HG03097 (cell line): ENCODE data around the gene MC2R.

Source experiments
- ATAC-seq: cut with Tn5 transposase; IDR thresholded peaks from one replicate; pipeline ENCODE4 v1.9.1; 2021; ENCODE audit not compliant: unreplicated experiment, low FRiP score

MC2R gene

DNA sequence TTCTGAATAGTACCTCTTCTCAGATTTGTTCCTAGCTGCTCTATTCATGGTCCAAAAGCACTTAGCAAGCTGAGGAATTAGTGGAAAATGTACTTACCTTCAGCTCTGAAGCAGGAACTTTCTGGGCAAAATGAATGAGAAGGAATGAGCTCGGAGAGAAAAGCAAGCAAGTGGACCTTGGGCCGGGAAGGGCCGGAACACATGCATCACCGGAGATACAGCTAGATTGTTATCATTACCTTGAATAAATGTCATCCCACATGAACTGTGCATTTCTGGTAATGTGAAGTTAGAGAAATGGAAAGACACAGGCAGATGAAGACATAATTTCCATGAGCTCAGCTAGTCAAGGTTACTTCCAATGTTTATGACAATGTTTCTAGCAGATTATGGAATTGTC, at the start of gene MC2R:
Gene MC2R, minus strand, starts transcription at position 146 of the 400 bp plus-strand sequence. CDS start 30,018 bp downstream, outside the sequence.
- ATAC-seq: no peak

DNA sequence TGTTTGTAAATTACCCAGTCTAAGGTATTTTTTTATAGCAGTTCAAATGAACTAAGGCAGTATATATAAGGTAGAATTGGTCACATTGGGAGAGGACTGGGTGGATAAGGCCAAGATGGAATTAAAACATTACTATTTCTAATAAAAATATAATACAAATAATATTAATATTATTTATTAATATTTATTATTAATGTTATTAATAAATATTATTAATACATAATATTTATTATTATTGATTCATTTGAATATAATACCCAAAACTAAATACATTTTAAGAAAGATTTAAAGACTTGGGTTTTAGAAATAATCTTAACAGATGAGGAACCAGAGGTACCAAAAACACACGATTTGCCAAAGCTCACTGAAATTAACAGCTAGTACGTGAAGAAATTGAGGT, 30.5 kb upstream of the MC2R start:
- ATAC-seq: no peak

DNA sequence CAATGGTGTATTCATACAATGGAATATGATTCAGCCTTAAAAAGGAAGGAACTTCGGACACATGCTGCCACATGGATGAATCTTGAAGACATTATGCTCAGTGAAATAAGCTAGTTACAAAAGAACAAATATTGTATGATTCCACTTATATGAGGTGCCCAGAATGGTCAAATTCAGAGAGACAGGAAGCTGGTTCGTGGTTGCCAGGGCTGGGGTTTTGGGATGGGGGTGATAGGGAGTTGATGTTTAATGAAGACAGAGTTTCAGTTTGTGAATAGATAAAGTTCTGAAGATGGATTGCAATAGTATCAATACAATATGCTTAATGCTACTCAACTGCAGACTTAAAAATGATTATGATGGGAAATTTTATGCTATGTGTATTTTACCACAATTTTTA, 28.0 kb upstream of the MC2R start:
- ATAC-seq: no peak

DNA sequence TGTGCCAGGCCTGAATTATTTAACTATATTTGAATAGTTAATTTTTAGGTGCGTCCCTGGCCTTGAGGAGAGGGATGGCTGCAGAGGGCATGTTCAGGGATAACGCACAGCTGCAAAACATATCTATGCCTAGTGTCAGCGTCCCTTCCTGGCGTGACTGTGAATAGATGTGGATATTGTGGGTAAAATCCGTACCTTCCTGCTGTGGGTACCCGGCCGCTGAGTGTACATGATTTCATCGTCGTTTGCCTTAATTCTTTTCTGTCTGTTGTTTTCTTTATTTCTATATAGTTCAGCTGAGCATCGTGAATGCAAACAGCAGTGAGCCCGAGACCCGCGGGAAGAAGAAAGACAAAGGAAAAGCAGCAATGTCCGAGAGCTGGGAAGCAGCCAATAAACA, 25.0 kb upstream of the MC2R start:
- ATAC-seq: no peak

DNA sequence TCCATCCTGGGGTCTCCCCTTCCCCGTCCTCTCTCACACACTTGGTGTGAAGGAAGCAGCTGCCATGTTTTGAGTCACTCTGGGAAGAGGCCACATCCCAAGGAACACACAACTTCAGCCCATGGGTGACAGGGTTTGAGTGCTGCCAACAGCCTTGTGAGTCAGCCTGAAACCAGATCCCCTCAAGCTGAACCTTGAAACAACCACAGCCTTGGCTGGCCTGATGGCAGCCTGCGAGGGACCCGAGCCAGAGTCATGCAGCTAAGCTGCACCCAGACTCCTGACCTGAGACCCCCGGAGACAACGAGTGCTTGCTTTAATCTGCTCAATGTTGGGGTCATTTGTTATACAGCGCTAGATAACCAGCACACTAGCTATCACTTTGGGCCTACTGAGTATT, 19.3 kb upstream of the MC2R start:
- ATAC-seq: no peak

DNA sequence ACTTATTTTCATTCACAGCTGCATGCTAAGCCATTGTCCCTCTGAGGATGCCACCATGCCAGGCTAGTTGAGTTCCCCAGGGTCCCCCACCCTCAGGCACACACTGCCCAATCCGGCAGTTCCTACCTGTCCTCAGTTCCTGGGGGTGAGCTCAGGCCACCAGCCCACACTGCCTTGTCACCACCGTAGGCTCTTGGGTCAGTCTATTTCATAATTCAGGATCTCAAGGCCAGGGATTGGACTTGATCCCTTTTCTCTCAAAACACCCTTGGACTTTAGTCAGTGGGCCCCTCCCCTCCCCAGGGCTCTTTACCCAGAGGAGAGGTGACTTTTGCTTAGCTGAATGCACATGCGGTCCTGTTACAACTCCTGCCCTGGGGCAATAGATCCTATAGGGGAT, 18.7 kb upstream of the MC2R start:
- ATAC-seq: no peak

DNA sequence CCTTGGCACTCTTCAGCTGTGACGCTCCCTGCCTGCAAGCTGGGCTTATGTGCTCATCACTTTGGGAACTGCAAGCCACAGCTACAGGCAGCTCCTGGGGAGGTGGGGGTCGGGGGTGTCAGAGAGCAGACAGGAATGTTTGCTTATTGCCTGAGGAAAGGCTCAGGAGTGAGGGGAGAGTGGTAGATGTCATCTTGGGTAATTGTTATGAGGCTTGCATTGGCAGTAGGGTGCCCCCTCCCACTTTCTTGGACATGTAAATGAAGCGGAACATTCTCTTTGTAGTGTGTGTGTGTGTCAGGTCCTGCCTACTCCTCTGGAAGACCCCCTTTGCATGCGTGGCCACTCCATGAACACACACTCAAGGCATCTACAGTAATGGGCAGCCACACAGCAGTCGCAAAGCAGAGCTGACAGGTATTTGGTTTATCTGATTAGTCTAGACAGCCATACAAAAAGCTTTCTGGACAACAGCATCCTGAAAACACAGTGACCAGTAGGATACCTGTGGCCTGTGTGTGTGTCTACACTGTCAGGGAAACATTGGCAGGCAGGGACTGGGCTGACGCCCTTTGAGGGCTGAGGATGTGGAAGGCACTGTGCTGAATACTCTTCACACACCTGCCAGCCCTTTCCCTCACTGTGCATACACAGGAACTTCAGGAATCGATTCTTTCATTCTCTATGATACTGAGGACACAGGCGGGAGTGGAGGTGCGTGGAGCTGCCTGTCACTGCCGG, 17.1 kb upstream of the MC2R start:
- no peak for ATAC-seq

DNA sequence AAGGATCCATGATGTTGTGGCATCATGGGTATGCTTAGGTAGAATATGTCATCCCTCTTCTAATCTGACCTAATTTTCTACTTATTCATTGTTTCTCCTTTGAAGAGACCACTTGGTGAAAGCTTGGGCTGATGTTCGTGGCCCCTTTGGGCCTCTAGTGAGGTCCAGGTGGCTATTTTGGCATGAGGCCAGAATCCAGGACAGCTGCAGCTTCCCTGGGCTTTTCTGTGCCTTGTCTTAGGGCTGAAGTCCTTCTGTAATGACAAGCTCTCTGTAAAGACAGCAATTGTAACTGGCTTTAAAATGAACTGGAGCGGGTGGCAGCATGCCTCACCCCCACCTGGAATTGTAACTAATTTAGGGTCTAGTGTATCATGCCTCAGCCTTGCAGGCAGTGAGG, 15.6 kb upstream of the MC2R start:
- ATAC-seq: no peak

DNA sequence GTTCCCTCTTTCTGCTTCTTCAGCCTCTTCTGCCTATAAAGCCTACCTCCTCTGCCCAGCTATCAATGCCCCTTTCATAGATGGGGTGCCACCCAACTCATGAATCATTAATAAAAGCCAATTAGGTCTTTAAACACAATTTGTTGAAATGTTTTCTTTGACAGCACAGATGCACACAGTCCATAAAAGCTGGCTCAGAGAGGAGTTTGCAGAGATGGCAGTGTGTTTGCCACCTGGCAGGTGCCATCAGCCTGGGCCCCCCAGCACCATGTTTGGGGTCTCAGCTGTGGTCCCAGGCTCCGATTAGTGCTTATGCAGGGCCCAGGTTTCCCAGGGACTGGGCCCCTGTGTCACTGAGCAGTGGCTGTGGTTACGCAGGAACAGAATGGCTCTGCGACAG, 7.9 kb upstream of the MC2R start:
- ATAC-seq: no peak

DNA sequence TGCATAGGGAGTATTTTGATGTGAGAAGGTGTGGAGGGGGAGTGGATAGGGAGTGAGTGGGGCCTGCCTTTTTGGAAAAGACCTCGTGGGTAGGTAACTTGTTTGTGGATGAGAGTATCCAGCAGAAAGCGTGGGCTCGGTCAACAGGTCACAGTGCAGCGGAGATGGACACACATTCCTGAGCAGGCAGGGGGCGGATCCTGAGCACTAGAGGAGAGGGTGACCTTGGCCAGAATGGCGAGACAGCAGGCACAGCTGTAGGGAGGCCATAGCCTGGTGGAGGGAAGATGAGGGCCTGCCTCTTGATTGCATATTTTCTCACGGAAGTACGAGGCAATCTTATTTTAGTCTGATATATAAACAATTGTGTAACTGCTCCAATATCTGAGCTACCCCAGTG, 3.6 kb upstream of the MC2R start:
- ATAC-seq: no peak

DNA sequence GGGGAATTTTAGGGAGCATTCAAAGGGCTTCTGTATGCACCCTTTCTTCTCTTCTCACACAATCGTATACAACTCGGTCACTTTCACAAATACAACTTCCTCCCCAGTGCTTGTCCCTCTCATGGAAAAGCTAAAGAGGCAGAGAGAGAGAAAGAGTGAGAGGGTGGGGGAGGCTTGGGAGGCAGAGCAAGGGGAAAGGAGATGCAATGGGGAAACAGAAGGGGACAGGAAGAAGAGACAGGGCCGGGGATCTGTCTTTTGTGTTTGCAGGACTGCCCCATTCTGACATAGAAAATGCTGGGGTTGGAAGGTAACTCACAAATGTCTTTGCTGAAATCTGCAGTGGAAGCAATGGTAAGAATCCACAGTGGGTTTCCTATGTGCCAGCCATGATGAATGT, 2.1 kb upstream of the MC2R start:
- ATAC-seq: no peak

DNA sequence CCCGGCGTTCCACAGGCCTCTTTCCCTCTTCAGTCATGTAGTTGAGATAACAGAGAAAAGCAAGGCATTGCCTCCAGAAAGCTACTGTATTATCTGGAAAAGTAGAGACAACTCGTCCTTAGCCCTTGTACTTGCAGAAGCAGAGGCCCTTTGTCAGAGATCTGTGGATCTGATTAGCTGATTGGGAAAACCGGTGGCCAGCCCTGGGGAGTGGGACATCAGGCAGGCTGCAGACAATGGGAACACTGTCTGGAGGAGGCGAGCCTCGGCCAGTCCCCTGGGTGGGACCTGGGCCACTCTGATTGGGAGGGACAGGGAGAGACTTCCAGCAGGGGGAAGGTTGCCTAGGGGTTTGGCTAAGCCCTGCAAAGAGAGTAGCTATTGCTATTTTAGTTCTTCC, 1.2 kb upstream of the MC2R start:
- no peak for ATAC-seq

DNA sequence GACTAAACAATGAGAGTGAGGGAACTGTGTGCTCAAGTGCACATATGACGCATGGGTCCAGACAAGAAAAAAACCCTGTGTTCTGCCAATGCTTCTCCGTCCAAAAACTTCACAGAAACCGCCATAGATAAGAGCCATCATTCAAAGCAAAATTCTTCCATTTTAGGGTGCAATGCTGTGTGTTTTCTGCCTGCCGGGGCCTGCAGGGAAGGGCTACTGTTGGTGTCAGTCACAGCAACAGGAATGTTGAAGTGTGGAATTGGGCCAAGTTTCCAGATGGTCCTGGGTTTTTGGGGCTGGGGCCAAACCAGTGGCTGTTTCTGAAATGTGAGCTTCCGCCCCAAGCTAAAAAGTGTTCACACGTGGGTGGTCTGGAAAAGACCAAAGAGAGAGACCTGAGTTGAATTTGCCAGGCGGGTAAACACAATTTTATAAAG, 677 bp upstream of the MC2R start:
- ATAC-seq: no peak

DNA sequence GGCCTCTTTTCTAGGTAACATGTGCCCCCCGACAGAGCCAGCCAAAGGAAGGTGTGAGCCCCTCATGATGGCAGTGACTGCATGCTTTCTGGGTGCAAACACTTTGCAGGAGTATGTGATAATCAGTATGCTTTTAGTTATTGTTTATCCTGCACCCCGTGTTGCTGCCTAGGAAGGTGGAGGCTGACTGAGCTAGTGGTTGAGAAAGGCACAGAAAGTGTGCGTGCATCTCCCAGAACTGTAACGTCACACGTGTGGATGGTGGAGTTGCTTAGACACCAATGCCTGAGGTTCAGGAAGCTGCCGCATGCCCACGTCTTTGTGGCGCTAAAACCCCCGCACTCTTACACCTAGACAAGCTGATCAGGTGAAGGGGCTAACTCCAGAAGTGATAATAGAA, 580 bp downstream of the MC2R start:
- ATAC-seq: no peak

DNA sequence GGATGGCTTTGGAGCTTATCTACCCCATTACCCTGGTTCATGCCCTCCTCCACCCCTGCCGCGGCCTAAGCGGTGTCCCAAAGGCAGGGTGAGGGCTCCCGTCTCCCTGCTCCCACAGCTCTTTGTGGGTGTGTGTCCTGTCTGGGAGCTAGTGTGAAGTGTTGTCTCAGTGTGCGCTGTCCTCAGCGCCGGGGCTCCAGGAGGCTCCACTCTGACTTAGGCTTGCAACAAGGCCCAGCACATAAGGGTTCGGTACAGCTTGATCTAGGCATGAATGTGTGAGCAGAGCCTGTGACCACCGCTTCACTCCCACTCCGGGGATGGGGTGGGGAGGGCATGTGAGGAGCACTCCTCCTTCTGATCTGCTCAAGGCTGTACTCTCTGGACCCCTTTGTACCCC, 1.2 kb downstream of the MC2R start:
- no peak for ATAC-seq

DNA sequence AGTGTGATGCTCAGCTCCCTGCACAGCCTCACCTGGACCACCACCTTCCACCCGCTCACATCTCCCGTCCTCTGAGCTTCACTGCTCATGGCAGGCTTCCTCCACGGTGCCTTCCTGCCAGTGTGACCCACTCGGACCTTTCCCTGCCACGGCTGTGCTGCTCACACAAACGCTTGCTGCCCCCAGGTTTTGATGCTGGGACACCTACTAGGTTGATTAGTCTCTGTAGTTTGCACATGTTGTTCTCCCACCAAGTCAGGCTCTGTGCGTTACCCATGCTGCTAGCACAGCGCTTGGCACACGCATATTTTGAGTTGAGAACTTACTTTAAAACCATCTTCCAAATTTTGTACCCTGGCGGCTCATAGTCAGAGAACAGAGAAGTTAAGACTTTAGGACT, 2.1 kb downstream of the MC2R start:
- ATAC-seq: no peak

DNA sequence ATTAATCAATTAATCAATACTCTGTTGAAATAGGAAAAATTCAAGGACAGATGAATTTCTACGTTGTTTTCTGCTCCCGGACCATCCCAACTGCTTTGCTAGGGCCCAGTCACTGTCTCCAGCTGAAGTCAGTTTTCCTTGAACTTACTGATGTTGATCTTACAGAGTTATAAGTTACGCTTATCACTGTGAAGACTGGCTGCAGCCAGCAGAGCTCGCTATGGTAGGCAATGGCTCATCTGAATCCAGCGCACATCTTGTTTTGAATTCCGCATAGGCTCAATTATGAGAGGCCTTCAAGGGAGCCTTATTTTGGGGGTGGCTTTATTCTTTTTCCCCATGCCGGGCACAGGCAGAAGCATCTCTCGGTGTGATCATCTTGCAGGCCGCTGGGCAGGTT, 2.7 kb downstream of the MC2R start:
- no peak for ATAC-seq

DNA sequence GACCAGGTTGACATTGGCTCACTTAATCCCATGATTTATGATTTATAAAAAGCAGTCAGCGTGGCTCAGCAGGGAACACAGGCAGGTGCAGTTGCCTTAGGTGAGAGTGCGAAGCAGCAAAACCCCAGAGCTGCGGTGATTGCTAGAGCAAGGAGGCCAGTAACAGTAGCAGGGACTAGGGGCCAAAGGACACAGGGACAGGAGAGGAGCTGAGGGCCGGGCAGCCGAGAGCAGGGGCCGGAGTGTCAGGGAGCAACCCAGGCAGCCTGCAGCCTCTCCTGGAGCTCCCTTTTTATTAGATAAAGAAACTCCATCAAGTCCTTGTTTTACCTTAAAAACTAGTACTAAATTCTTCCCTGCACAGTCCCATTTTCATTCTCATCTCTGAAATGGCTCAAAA, 4.3 kb downstream of the MC2R start:
- no peak for ATAC-seq

DNA sequence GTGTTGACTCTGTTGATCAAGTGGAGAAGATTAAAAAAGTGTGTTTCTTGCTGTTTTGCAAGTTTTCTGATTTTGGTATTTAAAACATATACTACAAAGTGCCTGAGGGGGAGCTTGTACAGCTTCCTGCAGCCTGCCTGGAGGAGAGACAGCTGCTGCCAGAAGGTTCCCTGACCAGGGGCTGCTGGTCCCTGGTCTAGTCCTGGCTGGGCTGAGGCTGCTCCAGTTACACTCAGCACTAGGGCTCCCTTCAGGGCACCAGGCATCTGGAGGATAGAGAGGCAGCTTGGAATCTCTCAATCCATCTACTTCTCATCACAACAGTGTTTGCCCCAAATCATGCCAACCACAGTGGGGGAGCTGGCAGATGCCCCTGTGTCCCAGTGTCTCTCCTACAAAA, 4.8 kb downstream of the MC2R start:
- no peak for ATAC-seq

DNA sequence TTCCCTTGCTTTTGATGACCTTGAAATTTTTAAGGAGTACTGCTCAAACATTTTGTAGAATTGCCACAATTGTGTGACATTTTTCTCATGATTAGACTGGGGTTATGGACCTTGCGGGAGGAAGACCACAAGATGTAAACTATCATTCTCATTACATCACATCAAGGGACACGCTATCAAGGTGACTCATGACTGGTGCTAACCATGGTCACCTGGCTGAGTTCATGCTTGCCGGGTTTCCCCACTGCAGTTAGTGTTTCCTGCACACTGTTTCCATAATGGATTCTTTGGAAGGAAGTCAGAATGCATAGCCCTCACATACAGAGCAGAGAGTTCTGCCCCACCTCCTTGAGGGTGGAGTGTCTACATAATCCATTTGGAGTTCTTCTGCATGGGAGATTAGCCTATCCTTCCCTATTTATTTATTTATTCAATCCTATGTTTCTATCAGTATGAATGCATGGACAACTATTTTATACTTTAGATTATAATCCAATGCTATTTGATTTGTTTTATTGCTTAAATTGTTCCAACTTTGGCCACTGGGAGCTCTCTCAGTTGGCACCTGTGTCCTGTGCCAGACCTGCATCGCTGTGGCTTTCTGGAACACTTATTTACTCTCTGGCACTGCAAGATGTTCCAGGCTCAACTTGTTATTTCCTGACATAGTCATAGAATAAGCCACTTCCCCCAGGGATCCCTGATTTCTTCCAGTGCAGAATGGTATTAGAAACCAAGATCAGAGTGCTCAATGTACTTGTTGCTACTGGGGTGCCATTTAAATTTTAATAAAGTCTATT, 6.0 kb downstream of the MC2R start:
- no peak for ATAC-seq

DNA sequence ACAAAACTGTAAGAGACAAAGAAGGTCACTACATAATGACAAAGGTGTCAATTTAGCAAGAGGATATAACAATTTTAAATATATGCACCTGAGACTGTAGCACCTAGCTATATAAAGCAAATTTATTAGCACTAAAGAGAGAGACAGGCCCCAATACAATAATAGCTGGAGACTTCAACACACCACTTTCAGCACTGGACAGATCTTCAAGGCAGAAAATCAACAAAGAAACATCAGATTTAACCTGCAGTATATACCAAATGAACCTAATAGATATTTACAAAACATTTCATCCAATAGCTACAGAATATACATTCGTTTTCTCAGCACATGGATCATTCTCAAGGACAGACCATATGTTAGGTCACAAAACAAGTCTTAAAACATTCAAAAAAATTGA, 14.7 kb downstream of the MC2R start:
- no peak for ATAC-seq

DNA sequence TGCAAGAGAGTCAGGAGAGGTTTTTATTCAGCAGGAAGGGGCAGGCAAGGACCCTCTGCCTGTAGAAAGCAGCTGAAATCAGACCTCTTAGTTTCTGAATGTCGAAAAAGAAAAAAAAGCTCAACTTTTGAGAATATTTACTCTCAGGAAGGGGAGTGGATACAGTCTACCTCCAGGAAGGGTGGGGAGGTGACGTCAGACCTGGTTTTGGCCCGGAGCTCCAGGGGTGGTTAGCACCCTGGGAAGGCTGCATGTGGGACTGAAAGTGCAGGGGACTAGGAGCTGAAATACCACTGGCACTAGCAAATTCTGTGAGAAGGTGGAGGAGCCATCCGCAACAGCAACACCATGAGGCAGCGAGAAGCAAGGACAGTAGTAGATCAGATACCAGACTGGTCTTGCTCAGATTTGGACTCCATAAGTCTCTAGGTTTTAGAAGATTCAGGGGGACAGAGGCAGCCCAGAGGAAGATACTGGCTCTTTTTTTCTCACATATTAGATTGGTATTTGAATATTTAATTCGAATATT, 19.8 kb downstream of the MC2R start:
- ATAC-seq: no peak
